D341Med (cell line): ENCODE results near the gene PIK3CA.
"Not testable (repeated sequence)": the region's sequence is repeated elsewhere in the genome, so short reads cannot be mapped to it uniquely, and the experiment has no call there.

Experiments used
- DNase-seq: peaks from one replicate; pipeline ENCODE4 v3.0.0; 2012; ENCODE audit warnings: low spot score

The PIK3CA gene

GRCh38 chr3:179147873-179148615, at the start of gene PIK3CA:
PIK3CA (plus strand) TSS chr3:179148357; CDS start chr3:179198826, 50,469 bp downstream.
- DNase-seq: peak; percentile 89

DNA sequence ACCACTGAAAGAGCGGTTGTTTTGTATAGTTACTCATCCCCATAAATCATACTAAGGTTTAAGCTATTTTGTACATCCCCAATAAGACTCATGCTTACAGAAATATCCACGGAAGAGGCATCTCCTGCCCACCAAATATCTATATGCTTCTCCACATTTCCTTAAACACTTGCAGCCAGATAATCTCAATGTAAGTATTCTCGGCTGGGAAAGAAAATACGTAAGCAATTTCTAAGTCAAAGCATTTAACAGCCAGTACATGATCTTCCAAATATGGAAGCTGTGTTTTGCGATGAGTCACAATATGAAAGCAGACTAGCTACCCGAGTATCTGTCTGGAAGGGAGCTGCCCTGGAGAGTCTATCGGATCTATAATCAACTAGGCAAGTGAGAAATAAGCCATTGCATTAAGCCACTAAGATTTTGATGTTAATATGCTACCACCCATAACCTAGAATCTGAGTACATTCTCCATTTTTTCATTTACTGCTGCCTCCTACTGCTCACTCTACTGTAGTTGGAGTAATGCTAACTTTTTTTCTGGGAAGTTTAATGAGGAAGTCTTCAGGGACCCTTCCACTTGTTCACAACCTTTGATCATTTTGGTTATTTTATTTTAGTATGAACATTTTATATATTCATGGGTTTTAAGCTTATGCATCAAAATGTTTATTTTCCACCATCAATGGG, 49.6 kb upstream of the PIK3CA start:
- DNase-seq: no peak

- no peak for DNase-seq
These were observed 47.5 kb upstream of the PIK3CA start for GRCh38 chr3:179100652-179101051.

DNA sequence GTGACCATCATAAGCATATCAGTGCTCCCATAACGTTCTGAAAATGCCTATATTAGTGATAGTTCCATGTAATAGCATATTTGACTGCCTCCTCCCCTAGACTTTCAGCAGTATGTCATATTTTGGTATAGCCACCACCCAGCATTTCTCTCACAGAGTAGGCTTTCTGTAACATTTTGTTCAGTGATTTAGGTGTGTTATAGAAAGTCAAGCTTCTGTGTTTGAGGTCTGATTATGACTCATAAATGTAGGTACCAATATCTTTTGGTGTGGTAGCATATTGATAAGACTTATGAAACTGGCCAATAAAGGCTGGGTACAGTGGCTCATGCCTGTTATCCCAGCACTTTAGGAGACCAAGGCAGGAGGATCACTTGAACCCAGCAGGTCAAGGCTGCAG, 42.3 kb upstream of the PIK3CA start:
- DNase-seq: no peak

- no peak for DNase-seq
These were observed 40.5 kb upstream of the PIK3CA start for GRCh38 chr3:179107617-179108016.

DNA sequence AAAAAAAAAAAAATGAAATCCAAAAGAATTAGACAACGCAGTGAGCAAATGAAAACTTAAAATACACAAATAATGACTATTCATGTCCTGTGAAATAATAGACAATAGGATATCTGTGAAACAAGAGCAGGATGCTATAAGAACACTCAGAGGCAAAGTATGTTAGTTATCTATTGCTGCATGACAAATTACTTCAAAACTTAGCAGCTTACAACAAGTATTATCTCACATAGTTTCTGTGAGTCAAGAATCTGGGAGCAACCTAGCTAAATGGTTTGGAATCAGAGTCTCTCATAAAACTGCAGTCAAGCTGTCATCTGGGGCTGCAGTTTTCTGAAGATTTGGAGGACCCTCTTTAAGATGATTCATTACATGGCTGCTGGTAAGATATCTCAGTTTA, 40.1 kb upstream of the PIK3CA start:
- DNase-seq: no peak

DNA sequence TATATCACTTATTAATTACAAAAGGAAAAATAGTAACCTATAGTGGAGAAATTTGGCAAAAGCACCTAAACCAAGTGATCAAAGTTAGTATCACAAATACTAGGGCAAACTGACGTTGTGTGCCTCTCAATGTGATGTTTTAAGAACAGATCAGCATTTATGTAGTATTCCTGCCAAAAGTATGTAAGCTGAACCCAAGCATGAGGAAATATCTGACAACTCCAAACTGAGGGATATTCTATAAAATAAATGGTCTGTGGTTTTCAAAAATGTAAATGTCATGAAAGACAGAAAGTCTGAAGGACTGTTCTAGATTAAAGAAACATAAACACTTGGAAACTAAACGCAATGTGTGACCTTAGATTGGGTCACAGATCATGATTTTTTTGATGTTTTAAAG, 34.3 kb upstream of the PIK3CA start:
- DNase-seq: no peak

GRCh38 chr3:179115444-179115843, 32.7 kb upstream of the PIK3CA start:
- not testable (repeated sequence) for DNase-seq

DNA sequence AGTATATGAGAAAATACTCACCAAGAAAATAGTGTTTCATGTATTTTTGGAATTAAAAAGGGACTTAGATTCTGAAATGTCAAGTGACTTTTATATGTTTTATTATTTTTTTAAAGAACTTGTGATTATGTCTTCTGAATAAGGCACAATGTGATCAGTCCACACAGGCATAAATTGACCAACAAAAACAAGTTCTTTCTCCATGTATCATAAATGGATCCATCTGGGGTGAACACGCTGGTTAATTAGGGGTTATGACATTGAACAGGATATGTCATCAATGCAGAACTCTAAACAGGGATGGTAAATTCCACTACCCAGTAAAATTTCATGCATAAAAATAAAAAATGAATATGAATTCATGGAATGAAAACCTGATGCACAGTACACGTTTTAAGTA, 31.3 kb upstream of the PIK3CA start:
- DNase-seq: no peak

GRCh38 chr3:179132191-179132890, 15.8 kb upstream of the PIK3CA start:
- DNase-seq: not testable (repeated sequence)

DNA sequence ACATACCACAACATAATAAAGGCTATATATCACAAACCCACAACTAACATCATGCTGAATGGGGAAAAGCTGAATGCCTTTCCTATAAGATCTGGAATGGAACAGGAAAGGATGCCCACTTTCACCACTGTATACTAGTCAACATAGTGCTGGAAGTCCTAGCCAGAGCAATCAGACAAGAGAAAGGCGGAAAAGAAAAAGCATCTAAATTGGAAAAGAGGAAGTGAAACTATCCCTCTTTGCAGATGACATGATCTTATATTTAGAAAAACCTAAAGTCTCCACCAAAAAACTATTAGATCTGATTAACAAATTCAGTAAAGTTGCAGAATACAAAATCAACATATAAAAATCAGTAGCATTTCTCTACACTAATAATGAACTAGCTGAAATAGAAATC, 14.6 kb upstream of the PIK3CA start:
- no peak for DNase-seq

GRCh38 chr3:179136195-179136594, 12.0 kb upstream of the PIK3CA start:
- no peak for DNase-seq

DNA sequence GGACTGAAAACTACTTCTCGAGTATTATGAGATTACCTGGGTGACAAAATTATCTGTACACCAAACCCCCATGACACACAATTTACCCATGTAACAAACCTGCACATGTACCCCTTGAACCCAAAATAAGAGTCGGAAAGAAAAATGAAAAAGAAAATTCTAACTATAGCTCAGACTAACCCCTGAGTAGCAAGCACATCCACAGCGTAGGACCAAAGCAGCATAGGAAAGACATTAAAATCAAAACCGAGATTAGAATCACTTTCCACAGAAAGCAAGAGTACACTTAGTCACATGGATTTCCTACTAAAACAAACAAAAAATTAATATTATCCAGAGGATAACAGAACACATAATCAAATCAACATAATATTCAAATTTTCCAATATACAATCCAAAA, 6.3 kb upstream of the PIK3CA start:
- no peak for DNase-seq

DNA sequence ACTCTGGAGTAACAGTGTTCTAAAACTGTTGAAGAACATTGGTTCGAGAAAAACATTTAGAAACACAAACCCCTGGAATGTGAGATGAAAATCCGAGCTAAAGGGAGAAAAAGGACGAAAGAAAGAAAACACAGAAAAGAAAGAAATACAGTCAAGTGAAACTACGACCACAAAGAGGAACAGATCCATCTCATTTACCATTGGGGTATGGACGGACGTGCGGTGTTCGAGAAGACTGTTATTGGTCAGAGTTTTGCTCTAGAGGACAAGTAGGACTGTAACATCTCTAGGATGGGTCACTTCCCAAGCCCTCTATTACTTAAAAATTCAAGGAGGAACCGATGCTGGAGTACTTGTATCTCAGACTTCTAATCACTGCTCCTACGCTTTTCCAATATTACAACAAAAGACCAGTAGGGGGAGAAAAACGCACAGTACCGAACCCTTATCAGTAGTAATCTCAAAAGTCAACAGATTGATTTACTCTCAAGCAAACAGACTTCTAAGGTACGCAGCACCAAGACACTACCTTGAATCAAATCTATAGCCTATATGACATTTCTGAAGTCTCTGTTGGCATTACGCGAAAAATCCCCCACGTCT, 1.1 kb upstream of the PIK3CA start:
- DNase-seq: peak; percentile 57

GRCh38 chr3:179147514-179147872, 664 bp upstream of the PIK3CA start:
- no peak for DNase-seq

- peak; percentile 71 for DNase-seq
These were observed 654 bp downstream of the PIK3CA start for GRCh38 chr3:179148616-179149405.

DNA sequence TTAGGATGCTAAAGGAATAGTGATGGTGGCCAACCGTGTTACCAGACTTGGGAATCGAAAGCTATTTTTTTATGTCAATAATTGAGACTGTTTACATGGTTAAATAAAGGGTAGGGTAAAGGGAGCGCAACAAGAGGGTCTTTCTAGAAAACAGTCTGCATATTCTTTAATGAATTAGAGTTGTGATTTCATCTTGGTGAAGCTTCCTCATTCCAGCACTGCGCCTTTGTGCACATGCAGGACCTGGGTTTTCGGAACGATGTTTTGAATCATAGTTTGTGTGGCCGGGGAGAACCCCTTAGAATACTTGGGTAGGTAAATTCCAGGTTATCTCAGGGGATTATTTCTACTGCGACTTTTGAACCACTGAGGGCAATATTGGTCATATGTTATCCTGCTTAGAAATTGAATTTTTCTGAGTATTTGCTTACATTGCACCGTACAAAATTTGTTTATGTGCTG, 1.3 kb downstream of the PIK3CA start:
- DNase-seq: no peak

GRCh38 chr3:179149951-179150350, 1.8 kb downstream of the PIK3CA start:
- no peak for DNase-seq

GRCh38 chr3:179150610-179151009, 2.5 kb downstream of the PIK3CA start:
- no peak for DNase-seq

- no peak for DNase-seq
These were observed 3.3 kb downstream of the PIK3CA start for GRCh38 chr3:179151474-179151873.

GRCh38 chr3:179156170-179156569, 8.0 kb downstream of the PIK3CA start:
- DNase-seq: no peak

DNA sequence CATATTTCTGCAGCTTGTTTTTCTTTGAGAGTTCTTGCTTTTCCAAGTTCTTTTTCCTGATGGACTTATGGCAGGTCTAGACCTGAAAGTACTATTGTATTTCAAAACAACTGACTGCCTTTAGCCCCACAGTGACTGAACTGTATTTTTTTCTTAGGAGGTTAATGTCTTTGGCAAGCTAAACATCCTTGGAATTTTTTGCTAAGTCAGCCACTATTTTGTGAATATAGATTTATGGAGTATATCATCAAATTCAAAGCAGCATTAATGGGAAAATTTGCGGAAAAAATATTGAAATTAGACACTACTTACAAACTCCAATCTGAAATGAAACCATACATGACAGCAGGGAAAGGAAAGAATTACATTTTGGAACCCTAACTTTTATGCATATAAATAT, 8.6 kb downstream of the PIK3CA start:
- DNase-seq: no peak
